GM23338 (cell line): ENCODE measurements around the gene DNAJC1. TPM values are rescaled to one million over a fixed set of nuclear protein-coding genes. Genes with fewer than 3 reads are reported as not detected.
A peak's percentile ranks its signal among the peaks of the same experiment; 100 is the strongest.

Experiments used
- ATAC-seq: fragments of 200-7000 bp; cut with Tn5 transposase; 3 replicates; pipeline ENCODE4 v1.9.1; 2020
- DNase-seq: peaks from one replicate; pipeline ENCODE4 v3.0.0-alpha.2; 2015; ENCODE audit warnings: low spot score
- H2AFZ ChIP-seq: fragments of 200-600 bp; sonication (generic); 2 replicates; pipeline ENCODE4 v1.8.0; 2016; ENCODE audit warnings: antibody characterized with exemption, mild to moderate bottlenecking, moderate library complexity
- H3F3A ChIP-seq: fragments of 200-600 bp; sonication (generic); replicated peaks from 2 replicates; pipeline ENCODE4 v1.8.0; 2017; ENCODE audit warnings: antibody characterized with exemption, mixed run types, low read depth
- H3K27ac ChIP-seq: fragments of 200-600 bp; sonication (generic); 2 replicates; pipeline ENCODE4 v1.6.1; 2016; ENCODE audit warnings: low read depth
- H3K27me3 ChIP-seq: fragments of 200-600 bp; sonication (generic); 2 replicates; pipeline ENCODE4 v1.8.0; 2016; ENCODE audit warnings: mild to moderate bottlenecking, mixed run types, moderate library complexity; ENCODE audit not compliant: insufficient read depth
- H3K36me3 ChIP-seq: fragments of 200-600 bp; sonication (generic); 2 replicates; pipeline ENCODE4 v1.8.0; 2016; ENCODE audit warnings: mild to moderate bottlenecking; ENCODE audit not compliant: insufficient read depth
- H3K4me1 ChIP-seq: fragments of 200-600 bp; sonication (generic); 2 replicates; pipeline ENCODE4 v1.8.0; 2016; ENCODE audit warnings: mild to moderate bottlenecking, moderate library complexity; ENCODE audit not compliant: insufficient read depth
- H3K4me2 ChIP-seq: fragments of 200-600 bp; sonication (generic); 2 replicates; pipeline ENCODE4 v1.7.1; 2017; ENCODE audit warnings: mixed run types
- H3K4me3 ChIP-seq: fragments of 200-600 bp; sonication (generic); 2 replicates; pipeline ENCODE4 v1.6.1; 2016; ENCODE audit warnings: mixed run types
- H3K79me2 ChIP-seq: fragments of 200-600 bp; sonication (generic); replicated peaks from 2 replicates; pipeline ENCODE4 v1.8.0; 2017; ENCODE audit warnings: mild to moderate bottlenecking; ENCODE audit not compliant: insufficient read depth
- H3K9me2 ChIP-seq: fragments of 200-600 bp; sonication (generic); 2 replicates; pipeline ENCODE4 v1.8.0; 2017; ENCODE audit not compliant: insufficient read depth
- H4K20me1 ChIP-seq: fragments of 200-600 bp; sonication (generic); replicated peaks from 2 replicates; pipeline ENCODE4 v1.8.0; 2017; ENCODE audit warnings: mild to moderate bottlenecking; ENCODE audit not compliant: insufficient read depth
- H3K27ac Mint-ChIP-seq: 2 replicates; pipeline ENCODE4 v1.8.0; 2020; ENCODE audit warnings: inconsistent platforms, mild to moderate bottlenecking, moderate library complexity, mixed read lengths
- H3K27me3 Mint-ChIP-seq: 3 replicates; pipeline ENCODE4 v1.8.0; 2022; ENCODE audit warnings: low read depth, mild to moderate bottlenecking, moderate library complexity, mixed read lengths, inconsistent platforms; ENCODE audit not compliant: insufficient read depth, poor library complexity
- H3K36me3 Mint-ChIP-seq: 3 replicates; pipeline ENCODE4 v1.8.0; 2021; ENCODE audit warnings: low read depth, mild to moderate bottlenecking, inconsistent platforms, moderate library complexity, mixed read lengths
- H3K4me1 Mint-ChIP-seq: 3 replicates; pipeline ENCODE4 v1.8.0; 2020; ENCODE audit warnings: mild to moderate bottlenecking, inconsistent platforms, mixed read lengths
- H3K4me3 Mint-ChIP-seq: 3 replicates; pipeline ENCODE4 v1.8.0; 2021; ENCODE audit warnings: moderate library complexity, mild to moderate bottlenecking, inconsistent platforms, mixed read lengths
- H3K9me3 Mint-ChIP-seq: 3 replicates; pipeline ENCODE4 v1.8.0; 2020; ENCODE audit warnings: moderate library complexity, mild to moderate bottlenecking, inconsistent platforms, mixed read lengths
- CREB1 ChIP-seq: fragments of 250-450 bp; sonication (Bioruptor Pico); IDR thresholded peaks from 2 replicates; pipeline ENCODE4 v1.5.0; 2020; ENCODE audit warnings: low read depth, mild to moderate bottlenecking, moderate library complexity
- EZH2 ChIP-seq: fragments of 200-600 bp; sonication (generic); IDR thresholded peaks from one replicate; pipeline ENCODE4 v1.8.0; 2017; ENCODE audit warnings: antibody characterized with exemption, mild to moderate bottlenecking, low read depth; ENCODE audit not compliant: unreplicated experiment
- EZH2phosphoT487 ChIP-seq: fragments of 200-600 bp; sonication (generic); IDR thresholded peaks from one replicate; pipeline ENCODE4 v1.8.1; 2018; ENCODE audit warnings: antibody characterized with exemption; ENCODE audit not compliant: unreplicated experiment
- JUNB ChIP-seq: IDR thresholded peaks from one replicate; pipeline ENCODE4 v1.6.1; 2016; ENCODE audit warnings: antibody characterized with exemption; ENCODE audit not compliant: unreplicated experiment
- NANOG ChIP-seq: IDR thresholded peaks from 2 replicates; pipeline ENCODE4 v1.6.1; 2016; ENCODE audit warnings: antibody characterized with exemption, borderline replicate concordance
- POLR2AphosphoS5 ChIP-seq: IDR thresholded peaks from 2 replicates; pipeline ENCODE4 v1.6.1; 2016; ENCODE audit warnings: antibody characterized with exemption, low read depth
- STAT1 ChIP-seq: IDR thresholded peaks from one replicate; pipeline ENCODE4 v1.6.1; 2016; ENCODE audit warnings: antibody characterized with exemption; ENCODE audit not compliant: unreplicated experiment
- ZNF114 ChIP-seq: fragments of 250-450 bp; sonication (Bioruptor Pico); IDR thresholded peaks from 2 replicates; pipeline ENCODE4 v1.5.0; 2020; ENCODE audit warnings: mild to moderate bottlenecking, moderate library complexity
- ZNF331 ChIP-seq: fragments of 250-450 bp; sonication (Bioruptor Pico); IDR thresholded peaks from 2 replicates; pipeline ENCODE4 v1.5.0; 2020; ENCODE audit warnings: low read depth, mild to moderate bottlenecking, moderate library complexity
- polyA plus RNA-seq: library from polyadenylated mRNA; unstranded; fragments of >200 nt; fragmentation: Nextera tagmentation; extraction: Ambion mirVana; gene quantifications from 2 replicates; pipeline ENCODE4 v1.2.1, GENCODE V29; 2016
- total RNA-seq: library from RNA; depleted of rRNA; stranded (reverse); fragments of >200 nt; shearing (Covaris generic); gene quantifications from 2 replicates; pipeline ENCODE4 v1.2.3, GENCODE V29; 2014
- TF ChIP-seq, protein P1 (sequence below), 2 experiments: fragments of 200-600 bp in 1 of 2; sonication (generic) in 1 of 2; conservative IDR thresholded peaks; 2 replicates each; pipeline versions ENCODE4 v1.5.1 to v1.6.1; 2016 to 2017; ENCODE audit warnings: antibody characterized with exemption in 2 of 2, low read depth in 2 of 2, mild to moderate bottlenecking in 2 of 2, moderate library complexity in 1 of 2
- TF ChIP-seq, protein P2 (sequence below): IDR thresholded peaks from 2 replicates; pipeline ENCODE4 v1.6.1; 2016; ENCODE audit warnings: antibody characterized with exemption
- TF ChIP-seq, protein P3 (sequence below): IDR thresholded peaks from one replicate; pipeline ENCODE4 v1.6.1; 2018; ENCODE audit warnings: antibody characterized with exemption; ENCODE audit not compliant: unreplicated experiment
- TF ChIP-seq, protein P4 (sequence below): fragments of 250-450 bp; sonication (Bioruptor Pico); IDR thresholded peaks from 2 replicates; pipeline ENCODE4 v1.5.0; 2020; ENCODE audit warnings: mild to moderate bottlenecking, moderate library complexity

DNAJC1 gene
- total and polyA plus RNA-seq, 2 experiments from 2014 or later: 38.6 to 45.3 TPM

DNA sequence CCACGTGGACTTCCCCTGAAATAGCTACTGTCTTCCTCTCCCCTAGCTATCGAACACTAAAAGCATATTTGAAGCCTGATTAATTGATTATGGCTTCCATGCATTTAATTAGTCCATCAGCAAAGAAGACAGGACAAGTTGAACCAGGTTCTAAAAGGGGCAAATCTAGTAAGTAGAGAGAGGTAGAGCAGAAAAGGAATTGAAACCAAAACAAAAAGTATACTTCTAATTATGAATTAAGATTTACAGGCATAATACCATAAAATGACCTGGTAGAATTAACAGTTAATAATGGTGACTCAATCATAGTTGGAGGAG lies 393 bp upstream of the DNAJC1 start:
- H2AFZ ChIP-seq: peak overlapping the region; percentile 49; the same call in 1 of the 2 replicates
- Mint-ChIP-seq H3K27me3 (peaks cover 10% of the 10 kb centered on the region), H3K27ac (0 out of 2 replicates have a peak overlapping the region, but pooled peaks have one; percentile 43), H3K4me1 (peaks cover 18% of the 10 kb centered on the region), H3K4me3 (peak overlapping the region; percentile 80), H3K36me3 (no peaks in the 10 kb centered on the region; the same call in 2 of the 3 replicates), H3K9me3 (no peaks in the 10 kb centered on the region)
- peaks cover 14% of the 10 kb centered on the region for H3K27me3 ChIP-seq
- H3K4me2 ChIP-seq: peak overlapping the region; percentile 73
- no peak overlapping the region for H3K27ac ChIP-seq
- H3K4me1 ChIP-seq: peaks cover 15% of the 10 kb centered on the region
- H3K36me3 ChIP-seq: no peaks in the 10 kb centered on the region
- no peaks in the 10 kb centered on the region for H3F3A ChIP-seq
- H3K4me3 ChIP-seq: peak overlapping the region; percentile 80
- no peak for TF ChIP-seq CREB1
- no peak for TF ChIP-seq NANOG
- no peak for TF ChIP-seq JUNB
- TF ChIP-seq EZH2phosphoT487: no peak
- TF ChIP-seq, protein P1, sequence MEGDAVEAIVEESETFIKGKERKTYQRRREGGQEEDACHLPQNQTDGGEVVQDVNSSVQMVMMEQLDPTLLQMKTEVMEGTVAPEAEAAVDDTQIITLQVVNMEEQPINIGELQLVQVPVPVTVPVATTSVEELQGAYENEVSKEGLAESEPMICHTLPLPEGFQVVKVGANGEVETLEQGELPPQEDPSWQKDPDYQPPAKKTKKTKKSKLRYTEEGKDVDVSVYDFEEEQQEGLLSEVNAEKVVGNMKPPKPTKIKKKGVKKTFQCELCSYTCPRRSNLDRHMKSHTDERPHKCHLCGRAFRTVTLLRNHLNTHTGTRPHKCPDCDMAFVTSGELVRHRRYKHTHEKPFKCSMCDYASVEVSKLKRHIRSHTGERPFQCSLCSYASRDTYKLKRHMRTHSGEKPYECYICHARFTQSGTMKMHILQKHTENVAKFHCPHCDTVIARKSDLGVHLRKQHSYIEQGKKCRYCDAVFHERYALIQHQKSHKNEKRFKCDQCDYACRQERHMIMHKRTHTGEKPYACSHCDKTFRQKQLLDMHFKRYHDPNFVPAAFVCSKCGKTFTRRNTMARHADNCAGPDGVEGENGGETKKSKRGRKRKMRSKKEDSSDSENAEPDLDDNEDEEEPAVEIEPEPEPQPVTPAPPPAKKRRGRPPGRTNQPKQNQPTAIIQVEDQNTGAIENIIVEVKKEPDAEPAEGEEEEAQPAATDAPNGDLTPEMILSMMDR (conservative IDR thresholded peaks at IDR 0.05; ENCODE audit: low read depth in 2 of 2): no peak
- no peak for TF ChIP-seq POLR2AphosphoS5
- no peak for TF ChIP-seq STAT1
- TF ChIP-seq ZNF114 (CRISPR knock-in tag): no peak
- TF ChIP-seq ZNF331 (CRISPR knock-in tag): no peak
- TF ChIP-seq, protein P2, sequence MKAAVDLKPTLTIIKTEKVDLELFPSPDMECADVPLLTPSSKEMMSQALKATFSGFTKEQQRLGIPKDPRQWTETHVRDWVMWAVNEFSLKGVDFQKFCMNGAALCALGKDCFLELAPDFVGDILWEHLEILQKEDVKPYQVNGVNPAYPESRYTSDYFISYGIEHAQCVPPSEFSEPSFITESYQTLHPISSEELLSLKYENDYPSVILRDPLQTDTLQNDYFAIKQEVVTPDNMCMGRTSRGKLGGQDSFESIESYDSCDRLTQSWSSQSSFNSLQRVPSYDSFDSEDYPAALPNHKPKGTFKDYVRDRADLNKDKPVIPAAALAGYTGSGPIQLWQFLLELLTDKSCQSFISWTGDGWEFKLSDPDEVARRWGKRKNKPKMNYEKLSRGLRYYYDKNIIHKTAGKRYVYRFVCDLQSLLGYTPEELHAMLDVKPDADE: no peak
- TF ChIP-seq, protein P3, sequence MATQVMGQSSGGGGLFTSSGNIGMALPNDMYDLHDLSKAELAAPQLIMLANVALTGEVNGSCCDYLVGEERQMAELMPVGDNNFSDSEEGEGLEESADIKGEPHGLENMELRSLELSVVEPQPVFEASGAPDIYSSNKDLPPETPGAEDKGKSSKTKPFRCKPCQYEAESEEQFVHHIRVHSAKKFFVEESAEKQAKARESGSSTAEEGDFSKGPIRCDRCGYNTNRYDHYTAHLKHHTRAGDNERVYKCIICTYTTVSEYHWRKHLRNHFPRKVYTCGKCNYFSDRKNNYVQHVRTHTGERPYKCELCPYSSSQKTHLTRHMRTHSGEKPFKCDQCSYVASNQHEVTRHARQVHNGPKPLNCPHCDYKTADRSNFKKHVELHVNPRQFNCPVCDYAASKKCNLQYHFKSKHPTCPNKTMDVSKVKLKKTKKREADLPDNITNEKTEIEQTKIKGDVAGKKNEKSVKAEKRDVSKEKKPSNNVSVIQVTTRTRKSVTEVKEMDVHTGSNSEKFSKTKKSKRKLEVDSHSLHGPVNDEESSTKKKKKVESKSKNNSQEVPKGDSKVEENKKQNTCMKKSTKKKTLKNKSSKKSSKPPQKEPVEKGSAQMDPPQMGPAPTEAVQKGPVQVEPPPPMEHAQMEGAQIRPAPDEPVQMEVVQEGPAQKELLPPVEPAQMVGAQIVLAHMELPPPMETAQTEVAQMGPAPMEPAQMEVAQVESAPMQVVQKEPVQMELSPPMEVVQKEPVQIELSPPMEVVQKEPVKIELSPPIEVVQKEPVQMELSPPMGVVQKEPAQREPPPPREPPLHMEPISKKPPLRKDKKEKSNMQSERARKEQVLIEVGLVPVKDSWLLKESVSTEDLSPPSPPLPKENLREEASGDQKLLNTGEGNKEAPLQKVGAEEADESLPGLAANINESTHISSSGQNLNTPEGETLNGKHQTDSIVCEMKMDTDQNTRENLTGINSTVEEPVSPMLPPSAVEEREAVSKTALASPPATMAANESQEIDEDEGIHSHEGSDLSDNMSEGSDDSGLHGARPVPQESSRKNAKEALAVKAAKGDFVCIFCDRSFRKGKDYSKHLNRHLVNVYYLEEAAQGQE: no peak
- no peak for TF ChIP-seq EZH2
- TF ChIP-seq, protein P4, sequence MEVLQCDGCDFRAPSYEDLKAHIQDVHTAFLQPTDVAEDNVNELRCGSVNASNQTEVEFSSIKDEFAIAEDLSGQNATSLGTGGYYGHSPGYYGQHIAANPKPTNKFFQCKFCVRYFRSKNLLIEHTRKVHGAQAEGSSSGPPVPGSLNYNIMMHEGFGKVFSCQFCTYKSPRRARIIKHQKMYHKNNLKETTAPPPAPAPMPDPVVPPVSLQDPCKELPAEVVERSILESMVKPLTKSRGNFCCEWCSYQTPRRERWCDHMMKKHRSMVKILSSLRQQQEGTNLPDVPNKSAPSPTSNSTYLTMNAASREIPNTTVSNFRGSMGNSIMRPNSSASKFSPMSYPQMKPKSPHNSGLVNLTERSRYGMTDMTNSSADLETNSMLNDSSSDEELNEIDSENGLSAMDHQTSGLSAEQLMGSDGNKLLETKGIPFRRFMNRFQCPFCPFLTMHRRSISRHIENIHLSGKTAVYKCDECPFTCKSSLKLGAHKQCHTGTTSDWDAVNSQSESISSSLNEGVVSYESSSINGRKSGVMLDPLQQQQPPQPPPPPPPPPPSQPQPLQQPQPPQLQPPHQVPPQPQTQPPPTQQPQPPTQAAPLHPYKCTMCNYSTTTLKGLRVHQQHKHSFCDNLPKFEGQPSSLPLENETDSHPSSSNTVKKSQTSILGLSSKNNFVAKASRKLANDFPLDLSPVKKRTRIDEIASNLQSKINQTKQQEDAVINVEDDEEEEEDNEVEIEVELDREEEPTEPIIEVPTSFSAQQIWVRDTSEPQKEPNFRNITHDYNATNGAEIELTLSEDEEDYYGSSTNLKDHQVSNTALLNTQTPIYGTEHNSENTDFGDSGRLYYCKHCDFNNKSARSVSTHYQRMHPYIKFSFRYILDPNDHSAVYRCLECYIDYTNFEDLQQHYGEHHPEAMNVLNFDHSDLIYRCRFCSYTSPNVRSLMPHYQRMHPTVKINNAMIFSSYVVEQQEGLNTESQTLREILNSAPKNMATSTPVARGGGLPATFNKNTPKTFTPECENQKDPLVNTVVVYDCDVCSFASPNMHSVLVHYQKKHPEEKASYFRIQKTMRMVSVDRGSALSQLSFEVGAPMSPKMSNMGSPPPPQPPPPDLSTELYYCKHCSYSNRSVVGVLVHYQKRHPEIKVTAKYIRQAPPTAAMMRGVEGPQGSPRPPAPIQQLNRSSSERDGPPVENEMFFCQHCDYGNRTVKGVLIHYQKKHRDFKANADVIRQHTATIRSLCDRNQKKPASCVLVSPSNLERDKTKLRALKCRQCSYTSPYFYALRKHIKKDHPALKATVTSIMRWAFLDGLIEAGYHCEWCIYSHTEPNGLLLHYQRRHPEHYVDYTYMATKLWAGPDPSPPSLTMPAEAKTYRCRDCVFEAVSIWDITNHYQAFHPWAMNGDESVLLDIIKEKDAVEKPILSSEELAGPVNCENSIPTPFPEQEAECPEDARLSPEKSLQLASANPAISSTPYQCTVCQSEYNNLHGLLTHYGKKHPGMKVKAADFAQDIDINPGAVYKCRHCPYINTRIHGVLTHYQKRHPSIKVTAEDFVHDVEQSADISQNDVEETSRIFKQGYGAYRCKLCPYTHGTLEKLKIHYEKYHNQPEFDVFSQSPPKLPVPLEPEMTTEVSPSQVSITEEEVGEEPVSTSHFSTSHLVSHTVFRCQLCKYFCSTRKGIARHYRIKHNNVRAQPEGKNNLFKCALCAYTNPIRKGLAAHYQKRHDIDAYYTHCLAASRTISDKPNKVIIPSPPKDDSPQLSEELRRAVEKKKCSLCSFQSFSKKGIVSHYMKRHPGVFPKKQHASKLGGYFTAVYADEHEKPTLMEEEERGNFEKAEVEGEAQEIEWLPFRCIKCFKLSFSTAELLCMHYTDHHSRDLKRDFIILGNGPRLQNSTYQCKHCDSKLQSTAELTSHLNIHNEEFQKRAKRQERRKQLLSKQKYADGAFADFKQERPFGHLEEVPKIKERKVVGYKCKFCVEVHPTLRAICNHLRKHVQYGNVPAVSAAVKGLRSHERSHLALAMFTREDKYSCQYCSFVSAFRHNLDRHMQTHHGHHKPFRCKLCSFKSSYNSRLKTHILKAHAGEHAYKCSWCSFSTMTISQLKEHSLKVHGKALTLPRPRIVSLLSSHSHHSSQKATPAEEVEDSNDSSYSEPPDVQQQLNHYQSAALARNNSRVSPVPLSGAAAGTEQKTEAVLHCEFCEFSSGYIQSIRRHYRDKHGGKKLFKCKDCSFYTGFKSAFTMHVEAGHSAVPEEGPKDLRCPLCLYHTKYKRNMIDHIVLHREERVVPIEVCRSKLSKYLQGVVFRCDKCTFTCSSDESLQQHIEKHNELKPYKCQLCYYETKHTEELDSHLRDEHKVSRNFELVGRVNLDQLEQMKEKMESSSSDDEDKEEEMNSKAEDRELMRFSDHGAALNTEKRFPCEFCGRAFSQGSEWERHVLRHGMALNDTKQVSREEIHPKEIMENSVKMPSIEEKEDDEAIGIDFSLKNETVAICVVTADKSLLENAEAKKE (CRISPR knock-in tag): no peak
- no peaks in the 10 kb centered on the region for H4K20me1 ChIP-seq
- peaks cover 17% of the 10 kb centered on the region; the same call in 1 of the 2 replicates for H3K79me2 ChIP-seq
- DNase-seq: no peak
- no peaks in the 10 kb centered on the region for H3K9me2 ChIP-seq
- ATAC-seq: no peak
